ENCODE data around the gene C7orf33. TPM values are rescaled to one million over a fixed set of nuclear protein-coding genes. Genes with fewer than 3 reads are reported as not detected.

C7orf33 gene
- total RNA-seq, 4 donors from 2014 or later, result not detected

- H3K4me3 ChIP-seq (ENCODE audit: low read depth, poor library complexity, severe bottlenecking), result no peak overlapping the region
- intact Hi-C loops (cut with DNase I; ENCODE audit: low total_unique reads), result no loop called here
- WGBS, 2 donors, result 60 to 75% methylated on average over 3 of the region's 3 CpGs
- TF ChIP-seq POLR2A (IDR thresholded peaks at IDR 0.05) (no peak), CTCF (IDR thresholded peaks at IDR 0.05) (no peak)
- DNase-seq (ENCODE audit: low spot score in 2 of 2), result no peak
These were observed 72.1 kb downstream of the C7orf33 start for GRCh38 chr7:148662646-148663045.

- TF ChIP-seq CTCF (IDR thresholded peaks at IDR 0.05), result no peak
- no peak for TF ChIP-seq POLR2A (IDR thresholded peaks at IDR 0.05)
- DNase-seq (ENCODE audit: low spot score in 2 of 2), result no peak
- 20 to 24% methylated on average over 6 of the region's 6 CpGs for WGBS, 2 donors
- intact Hi-C loops (cut with DNase I; ENCODE audit: low total_unique reads), result no loop called here
- no peak overlapping the region for H3K4me3 ChIP-seq (ENCODE audit: low read depth, poor library complexity, severe bottlenecking)
These were observed 73.8 kb downstream of the C7orf33 start for GRCh38 chr7:148664324-148664723.

- intact Hi-C loops (cut with DNase I; ENCODE audit: low total_unique reads), result no loop called here
- TF ChIP-seq CTCF (IDR thresholded peaks at IDR 0.05) (no peak), POLR2A (IDR thresholded peaks at IDR 0.05) (no peak)
- WGBS, 2 donors, result 67% methylated on average over 4 of the region's 4 CpGs
- H3K4me3 ChIP-seq (ENCODE audit: low read depth, poor library complexity, severe bottlenecking), result no peak overlapping the region
- no peak for DNase-seq (ENCODE audit: low spot score in 2 of 2)
These were observed 74.7 kb downstream of the C7orf33 start for GRCh38 chr7:148665221-148665620.

Other genes with a start within 250 kb of the C7orf33 start
- 10 to 100 TPM; 49.6 to 56.5 (median 52.6) TPM for gene CUL1, start 108.1 kb downstream of the C7orf33 start, total RNA-seq

Data from lower leg skin (tissue), 4 donors.